ENCODE results near the gene EXOC5.
"Not testable (repeated sequence)": the region's sequence is repeated elsewhere in the genome, so short reads cannot be mapped to it uniquely, and the experiment has no call there.

Gene EXOC5

DNA sequence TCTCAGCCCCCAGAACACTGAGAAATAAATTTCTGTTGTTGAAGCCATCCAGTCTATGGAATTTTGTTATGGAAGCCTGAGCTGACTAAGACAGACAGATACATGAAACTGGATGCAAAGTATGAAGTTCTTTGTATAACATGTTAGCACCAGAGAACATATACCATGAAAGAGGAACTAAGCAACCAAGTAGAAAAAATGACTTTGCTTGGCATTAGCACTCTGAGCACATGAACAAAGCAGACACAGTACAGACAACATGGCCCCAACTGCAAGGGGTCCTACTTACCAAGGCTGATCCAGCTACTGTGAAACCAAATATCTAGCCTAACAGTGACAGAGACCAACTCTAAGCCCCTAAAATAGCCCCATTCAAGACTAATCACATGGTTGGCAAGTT is 13.8 kb downstream of the EXOC5 start:
- TF ChIP-seq FOXK2 (IDR thresholded peaks at IDR 0.05) (no peak), FOXM1 (IDR thresholded peaks at IDR 0.05; ENCODE audit: borderline replicate concordance) (no peak), ELF4 (IDR thresholded peaks at IDR 0.05) (no peak), NFRKB (IDR thresholded peaks at IDR 0.05) (no peak), L3MBTL2 (conservative IDR thresholded peaks at IDR 0.05) (no peak), FOXA1 (IDR thresholded peaks at IDR 0.05) (no peak), SUZ12 (IDR thresholded peaks at IDR 0.05) (no peak), BHLHE40 (IDR thresholded peaks at IDR 0.05; ENCODE audit: borderline replicate concordance) (no peak), HDGF (IDR thresholded peaks at IDR 0.05; ENCODE audit: borderline replicate concordance) (no peak), TARDBP (IDR thresholded peaks at IDR 0.05) (no peak), ZNF384 (IDR thresholded peaks at IDR 0.05) (no peak), SP1 (IDR thresholded peaks at IDR 0.05) (no peak), CTBP1 (IDR thresholded peaks at IDR 0.05; ENCODE audit: borderline replicate concordance) (no peak), LEF1 (IDR thresholded peaks at IDR 0.05; ENCODE audit: borderline replicate concordance) (no peak), ARNT (IDR thresholded peaks at IDR 0.05) (no peak)
- TF ChIP-seq, protein P1, sequence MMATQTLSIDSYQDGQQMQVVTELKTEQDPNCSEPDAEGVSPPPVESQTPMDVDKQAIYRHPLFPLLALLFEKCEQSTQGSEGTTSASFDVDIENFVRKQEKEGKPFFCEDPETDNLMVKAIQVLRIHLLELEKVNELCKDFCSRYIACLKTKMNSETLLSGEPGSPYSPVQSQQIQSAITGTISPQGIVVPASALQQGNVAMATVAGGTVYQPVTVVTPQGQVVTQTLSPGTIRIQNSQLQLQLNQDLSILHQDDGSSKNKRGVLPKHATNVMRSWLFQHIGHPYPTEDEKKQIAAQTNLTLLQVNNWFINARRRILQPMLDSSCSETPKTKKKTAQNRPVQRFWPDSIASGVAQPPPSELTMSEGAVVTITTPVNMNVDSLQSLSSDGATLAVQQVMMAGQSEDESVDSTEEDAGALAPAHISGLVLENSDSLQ (IDR thresholded peaks at IDR 0.05) = no peak
- DNase-seq (ENCODE audit: extremely low spot score) = no peak
- ChIA-PET POLR2A (interaction anchor here (0.5 to 1.0 kb wide), 2 partner anchors 12 to 14 kb away, joined by 3 to 4 read pairs; partner anchors contain the start of genes AP5M1 and EXOC5), CTCF (interaction anchor here (0.6 kb wide), 1 partner anchor 29 kb away, joined by 3 read pairs; no protein-coding TSS in a partner anchor)

DNA sequence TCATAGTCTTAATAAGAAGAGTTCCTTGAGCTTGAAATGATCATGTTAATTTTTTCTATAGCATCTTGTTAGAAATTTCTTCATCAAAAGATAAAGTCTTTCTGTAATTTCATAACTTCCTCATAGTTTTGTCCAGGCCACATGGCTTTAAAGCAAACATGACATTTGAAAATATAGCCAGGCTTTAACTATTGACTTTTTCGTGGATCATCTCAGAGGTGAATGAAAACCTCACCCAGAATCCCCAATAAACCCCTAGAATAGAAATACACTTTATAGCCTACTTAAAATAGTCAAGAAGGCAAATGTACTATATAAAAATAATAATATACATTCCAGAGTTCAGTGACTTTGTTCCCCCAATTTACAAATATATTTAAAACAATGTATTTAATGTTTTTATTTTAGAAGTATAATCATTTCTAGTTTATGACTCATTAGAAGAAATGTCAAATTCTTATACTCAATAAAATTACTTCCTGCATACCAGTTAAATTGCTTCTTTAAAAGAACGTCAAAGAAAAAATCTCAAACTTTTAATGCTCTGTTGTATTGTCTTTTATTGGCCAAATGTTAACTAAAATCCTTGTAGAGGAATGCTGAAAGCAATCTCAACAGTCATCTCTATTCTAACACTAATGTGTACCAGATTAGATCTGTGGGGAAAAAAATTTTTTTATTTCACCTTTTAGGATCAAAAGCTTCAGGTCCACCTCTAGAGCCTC is 21.6 kb downstream of the EXOC5 start:
- TF ChIP-seq, protein P1 (IDR thresholded peaks at IDR 0.05) = no peak
- TF ChIP-seq CTBP1 (IDR thresholded peaks at IDR 0.05; ENCODE audit: borderline replicate concordance) (no peak), FOXK2 (IDR thresholded peaks at IDR 0.05) (no peak)

DNA sequence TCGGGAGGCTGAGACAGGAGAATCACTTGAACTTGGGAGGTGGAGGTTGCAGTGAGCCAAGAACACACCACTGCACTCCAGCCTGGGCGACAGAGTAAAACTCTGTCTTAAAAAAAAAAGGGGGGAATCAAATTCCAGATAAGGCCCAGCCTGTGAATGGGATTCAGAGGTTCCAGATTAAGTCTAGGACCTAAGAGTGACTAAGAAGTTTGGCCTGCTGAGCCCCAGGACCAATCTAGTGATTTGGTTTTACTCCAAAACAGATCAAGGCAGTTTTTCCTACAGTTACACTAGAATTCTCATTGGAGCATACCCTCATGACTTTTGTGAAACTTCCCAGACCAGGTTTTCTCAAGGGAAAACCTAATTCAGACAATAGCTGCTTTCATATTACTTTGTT is 22.8 kb downstream of the EXOC5 start:
- ChIA-PET CTCF (no interaction called here), POLR2A (interaction anchor here (0.7 kb wide), 1 partner anchor 23 kb away, joined by 3 read pairs; the partner anchor contains the start of genes AP5M1 and EXOC5)
- TF ChIP-seq SP1 (IDR thresholded peaks at IDR 0.05) (no peak), SUZ12 (IDR thresholded peaks at IDR 0.05) (no peak), ARNT (IDR thresholded peaks at IDR 0.05) (no peak)
- no peak for DNase-seq (ENCODE audit: extremely low spot score)

More for the DNA sequence above, 21.6 kb downstream of the EXOC5 start:
- POLR2A ChIA-PET = no interaction called here
- DNase-seq (ENCODE audit: extremely low spot score) = no peak
- CTCF ChIA-PET = no interaction called here

DNA sequence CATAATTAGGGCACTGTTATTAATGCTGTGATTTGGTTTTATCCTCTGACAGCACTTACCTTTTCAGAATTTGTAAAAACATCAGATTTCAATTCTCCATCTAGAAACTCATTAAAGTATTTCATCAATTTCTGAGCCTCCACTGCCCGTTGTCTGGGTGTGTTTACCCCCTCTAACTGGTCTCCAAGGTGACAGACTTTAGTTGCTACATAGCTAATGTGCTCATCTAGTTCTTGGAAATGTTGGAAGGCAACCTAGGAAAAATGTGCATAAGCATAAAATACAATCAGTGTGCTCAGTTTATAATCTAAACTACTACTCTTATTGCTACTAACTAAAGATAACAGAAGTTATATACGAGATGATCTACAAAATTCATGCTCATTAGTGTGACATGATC is 24.6 kb downstream of the EXOC5 start:
- TF ChIP-seq FOXK2 (IDR thresholded peaks at IDR 0.05) (no peak), NFRKB (IDR thresholded peaks at IDR 0.05) (no peak), SUZ12 (IDR thresholded peaks at IDR 0.05) (no peak), CTBP1 (IDR thresholded peaks at IDR 0.05; ENCODE audit: borderline replicate concordance) (no peak), ARNT (IDR thresholded peaks at IDR 0.05) (no peak), LEF1 (IDR thresholded peaks at IDR 0.05; ENCODE audit: borderline replicate concordance) (no peak), HDGF (IDR thresholded peaks at IDR 0.05; ENCODE audit: borderline replicate concordance) (no peak), FOXA1 (IDR thresholded peaks at IDR 0.05) (no peak), SP1 (IDR thresholded peaks at IDR 0.05) (no peak), L3MBTL2 (conservative IDR thresholded peaks at IDR 0.05) (no peak), ZNF384 (IDR thresholded peaks at IDR 0.05) (no peak), TARDBP (IDR thresholded peaks at IDR 0.05) (no peak), FOXM1 (IDR thresholded peaks at IDR 0.05; ENCODE audit: borderline replicate concordance) (no peak), ELF4 (IDR thresholded peaks at IDR 0.05) (no peak)
- TF ChIP-seq, protein P1 (IDR thresholded peaks at IDR 0.05) = no peak
- POLR2A ChIA-PET = interaction anchor here (1.0 kb wide), 1 partner anchor 24 kb away, joined by 3 read pairs; the partner anchor contains the start of genes AP5M1 and EXOC5
- no peak for DNase-seq (ENCODE audit: extremely low spot score)
- CTCF ChIA-PET = interaction anchor here (0.6 kb wide), 1 partner anchor 60 kb away, joined by 3 read pairs; no protein-coding TSS in a partner anchor

DNA sequence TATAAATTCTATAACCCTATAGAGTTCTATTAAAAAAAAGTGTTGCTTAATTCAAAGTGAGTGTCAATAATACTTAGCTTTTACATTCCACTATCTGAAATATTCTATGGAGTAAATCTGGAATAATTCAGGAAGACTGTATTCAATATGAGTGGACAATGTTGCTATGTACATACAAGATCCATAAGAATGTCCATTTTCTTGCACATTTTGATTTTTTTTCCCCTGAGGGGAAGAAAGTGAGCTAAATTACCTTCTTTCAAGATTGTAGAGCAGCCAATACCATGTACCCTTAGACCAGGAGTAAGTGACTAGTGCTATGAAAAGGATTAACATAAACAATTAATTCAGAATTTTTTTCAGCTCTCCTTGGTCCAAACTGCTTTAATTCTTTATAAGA is 25.4 kb downstream of the EXOC5 start:
- CTCF ChIA-PET = interaction anchor here (0.6 kb wide), 2 partner anchors 16 to 61 kb away, joined by 3 read pairs; no protein-coding TSS in a partner anchor
- POLR2A ChIA-PET = no interaction called here
- DNase-seq (ENCODE audit: extremely low spot score) = no peak
- no peak for TF ChIP-seq LEF1 (IDR thresholded peaks at IDR 0.05; ENCODE audit: borderline replicate concordance)
- TF ChIP-seq L3MBTL2 (conservative IDR thresholded peaks at IDR 0.05) = no peak
- TF ChIP-seq FOXK2 (IDR thresholded peaks at IDR 0.05) = no peak
- TF ChIP-seq ZNF384 (IDR thresholded peaks at IDR 0.05) = no peak
- TF ChIP-seq TARDBP (IDR thresholded peaks at IDR 0.05) = no peak
- no peak for TF ChIP-seq HDGF (IDR thresholded peaks at IDR 0.05; ENCODE audit: borderline replicate concordance)
- TF ChIP-seq ELF4 (IDR thresholded peaks at IDR 0.05) = no peak
- no peak for TF ChIP-seq ARNT (IDR thresholded peaks at IDR 0.05)
- TF ChIP-seq, protein P1 (IDR thresholded peaks at IDR 0.05) = no peak
- TF ChIP-seq CTBP1 (IDR thresholded peaks at IDR 0.05; ENCODE audit: borderline replicate concordance) = no peak
- TF ChIP-seq FOXM1 (IDR thresholded peaks at IDR 0.05; ENCODE audit: borderline replicate concordance) = no peak
- TF ChIP-seq NFRKB (IDR thresholded peaks at IDR 0.05) = no peak

DNA sequence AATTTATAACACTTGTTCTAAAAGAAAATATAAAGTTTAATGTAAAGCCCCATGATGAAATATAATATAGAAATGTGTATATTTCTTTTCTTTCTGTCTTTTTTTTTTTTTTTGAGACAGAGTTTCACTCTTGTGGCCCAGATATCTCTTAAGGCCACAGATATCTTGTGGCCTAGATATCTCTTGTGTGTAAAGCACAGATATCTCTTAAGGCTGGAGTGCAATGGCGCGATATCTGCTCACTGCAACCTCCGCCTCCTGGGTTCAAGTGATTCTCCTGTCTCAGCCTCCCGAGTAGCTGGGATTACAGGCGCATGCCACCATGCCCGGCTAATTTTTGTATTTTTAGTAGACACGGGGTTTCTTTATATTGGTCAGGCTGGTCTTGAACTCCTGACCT is 28.6 kb downstream of the EXOC5 start:
- POLR2A ChIA-PET; DNase-seq (ENCODE audit: extremely low spot score); CTCF ChIA-PET: not testable (repeated sequence)
